Sigmoid colon (tissue), 7 donors: ENCODE measurements around the gene BCL2L13. TPM values are rescaled to one million over a fixed set of nuclear protein-coding genes. Genes with fewer than 3 reads are reported as not detected.
A peak's percentile ranks its signal among the peaks of the same experiment; 100 is the strongest.

ENCODE experiments used
- DNase-seq: peaks from one replicate; pipeline ENCODE4 v3.0.0-alpha.2; 2019
- H3K27ac ChIP-seq, 4 donors: fragments of 200-600 bp; sonication (generic); one replicate each; pipeline ENCODE4 v1.5.1; 2016 to 2019; ENCODE audit warnings: mild to moderate bottlenecking in 1 of 4
- H3K27me3 ChIP-seq, 3 donors: fragments of 200-600 bp; sonication (generic); one replicate each; pipeline ENCODE4 v1.5.1; 2019; ENCODE audit warnings: mild to moderate bottlenecking in 1 of 3
- H3K36me3 ChIP-seq, 4 donors: fragments of 200-600 bp; sonication (generic); one replicate each; pipeline ENCODE4 v1.5.1; 2016 to 2019
- H3K4me1 ChIP-seq, 4 donors: fragments of 200-600 bp; sonication (generic); one replicate each; pipeline ENCODE4 v1.5.1; 2017 to 2019
- H3K4me3 ChIP-seq, 4 donors: fragments of 200-600 bp; sonication (generic); one replicate each; pipeline ENCODE4 v1.5.1; 2017 to 2019; ENCODE audit warnings: mild to moderate bottlenecking in 2 of 4, moderate library complexity in 1 of 4
- H3K9me3 ChIP-seq, 4 donors: fragments of 200-600 bp in 3 of 4; sonication (generic) in 3 of 4; one replicate each; pipeline versions ENCODE4 v1.5.1 to v1.6.1; 2013 to 2019
- CTCF ChIP-seq, 4 experiments: fragments of 450-650 bp in 3 of 4; fragments of 200-600 bp in 1 of 4; IDR thresholded peaks; one replicate each; pipeline ENCODE4 v1.5.1; 2016 to 2019; ENCODE audit warnings: antibody characterized with exemption in 4 of 4, mild to moderate bottlenecking in 3 of 4, moderate library complexity in 2 of 4
- EP300 ChIP-seq, 4 donors: sonication (generic); formaldehyde crosslinking; IDR thresholded peaks; one replicate each; pipeline ENCODE4 v1.6.1; 2017; ENCODE audit warnings: antibody characterized with exemption in 4 of 4
- POLR2A ChIP-seq, 2 donors: fragments of 450-650 bp; IDR thresholded peaks; one replicate each; pipeline ENCODE4 v1.6.1; 2016; ENCODE audit warnings: antibody characterized with exemption in 2 of 2, mild to moderate bottlenecking in 2 of 2, moderate library complexity in 2 of 2
- POLR2AphosphoS5 ChIP-seq, 4 donors: sonication (generic); formaldehyde crosslinking; IDR thresholded peaks; one replicate each; pipeline ENCODE4 v1.6.1; 2017; ENCODE audit warnings: antibody characterized with exemption in 4 of 4
- WGBS, 2 donors: extraction: QIAGEN DNeasy Blood & Tissue Kit; methylation state at CpG; one replicate each; pipeline ENCODE4 v1.1.7; 2013; 5-methylcytosine and 5-hydroxymethylcytosine counted together
- intact Hi-C: fragments of 100-400 bp; cut with DNase I; formaldehyde crosslinking; loops from one replicate; pipeline ENCODE4 v1.15.1; 2023
- polyA plus RNA-seq, 3 donors: library from polyadenylated mRNA; stranded (reverse); fragments of 200-250 nt; gene quantifications; one replicate each; pipeline ENCODE4 v1.2.3, GENCODE V29; 2013
- total RNA-seq, 4 donors: library from RNA; depleted of rRNA; stranded (reverse); fragments of >200 nt; gene quantifications; one replicate each; pipeline ENCODE4 v1.1.0, GENCODE V29; 2016
- donor health status: healthy with polysubstance abuse.
- donor health status: Bipolar disorder and iron deficiency.
- donor health status: healthy.

The BCL2L13 gene
- total and polyA plus RNA-seq, 7 donors: 29.4 to 68.1 (median 59.2) TPM

- Histone ChIP-seq H3K27ac (no peak overlapping the region), H3K4me1 (peaks cover 0 to 6% (median 4%) of the 10 kb centered on the region in 4 donors), H3K9me3 (no peaks in the 10 kb centered on the region), H3K4me3 (no peak overlapping the region), H3K36me3 (no peaks in the 10 kb centered on the region), H3K27me3 (no peaks in the 10 kb centered on the region)
- intact Hi-C loops: loop anchor here (10.0 kb wide), 1 partner anchor 328 kb away; the partner anchor contains the start of gene PEX26
- TF ChIP-seq POLR2AphosphoS5 (IDR thresholded peaks at IDR 0.05) (no peak), EP300 (IDR thresholded peaks at IDR 0.05) (no peak), CTCF (IDR thresholded peaks at IDR 0.05) (no peak), POLR2A (IDR thresholded peaks at IDR 0.05) (no peak)
- DNase-seq: no peak
- 95 to 96% methylated on average over 10 of the region's 10 CpGs for WGBS, 2 donors
Measured at GRCh38 chr22:17746916-17747315, 108.4 kb downstream of the BCL2L13 start.

- WGBS, 2 donors: 88 to 94% methylated on average over 40 of the region's 40 CpGs
- H3K9me3 ChIP-seq: no peaks in the 10 kb centered on the region
- intact Hi-C loops: loop anchor here (10.0 kb wide), 1 partner anchor 326 kb away; the partner anchor contains the start of gene PEX26
- TF ChIP-seq CTCF (IDR thresholded peaks at IDR 0.05) (no peak), POLR2A (IDR thresholded peaks at IDR 0.05) (no peak), EP300 (IDR thresholded peaks at IDR 0.05) (no peak), POLR2AphosphoS5 (IDR thresholded peaks at IDR 0.05) (no peak)
- H3K27ac ChIP-seq: no peak overlapping the region
- H3K4me3 ChIP-seq: peak overlapping the region in 2 of 4 donors; percentile 24 to 25
- no peaks in the 10 kb centered on the region for H3K27me3 ChIP-seq
- H3K36me3 ChIP-seq: no peaks in the 10 kb centered on the region
- no peak for DNase-seq
- H3K4me1 ChIP-seq: no peaks in the 10 kb centered on the region
Measured at GRCh38 chr22:17748555-17749353, 110.2 kb downstream of the BCL2L13 start.

DNA sequence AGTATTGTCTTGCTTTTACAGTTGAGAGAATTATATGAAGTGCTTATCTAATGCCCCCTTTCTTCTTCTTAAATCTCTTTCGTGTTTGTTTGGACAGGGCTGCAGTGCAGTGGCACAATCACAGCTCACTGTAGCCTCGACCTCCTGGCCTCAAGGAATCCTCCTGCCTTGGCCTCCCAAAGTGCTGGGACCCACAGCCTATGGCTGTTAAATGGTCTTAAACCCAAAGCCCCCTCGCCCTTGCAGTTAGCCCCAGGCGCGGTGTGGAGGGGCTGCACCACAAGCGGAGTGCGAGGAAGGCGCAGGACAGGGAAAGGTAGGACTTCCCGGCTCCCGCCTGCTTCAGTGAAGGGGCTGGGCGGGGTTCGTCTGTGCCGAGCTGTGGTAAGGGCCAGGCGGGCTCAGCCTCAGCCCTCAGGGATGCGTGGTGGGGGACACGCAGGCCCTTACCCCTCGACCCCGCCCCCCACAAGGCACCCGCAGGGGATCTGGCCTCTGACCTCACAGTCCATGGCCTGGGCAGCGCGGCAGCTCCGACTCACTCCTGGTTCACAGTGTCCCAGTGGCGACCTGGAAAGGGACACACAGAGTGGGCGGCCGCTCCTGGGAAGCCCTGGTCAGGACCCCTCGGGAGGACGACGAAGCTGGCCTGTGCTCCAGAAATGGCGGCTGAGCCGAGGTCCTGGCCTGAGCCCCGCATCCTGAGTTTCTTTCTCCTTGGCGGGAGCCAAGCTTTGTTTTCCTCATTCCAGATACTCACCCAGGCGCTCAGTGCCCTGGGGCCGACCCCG lies 111.2 kb downstream of the BCL2L13 start:
- H3K9me3 ChIP-seq: no peaks in the 10 kb centered on the region
- intact Hi-C loops: loop anchor here (10.0 kb wide), 1 partner anchor 325 kb away; the partner anchor contains the start of gene PEX26
- TF ChIP-seq POLR2A (IDR thresholded peaks at IDR 0.05) (no peak), EP300 (IDR thresholded peaks at IDR 0.05) (no peak), POLR2AphosphoS5 (IDR thresholded peaks at IDR 0.05) (no peak), CTCF (IDR thresholded peaks at IDR 0.05) (no peak)
- no peak for DNase-seq
- no peak overlapping the region for H3K4me3 ChIP-seq
- H3K27ac ChIP-seq: no peak overlapping the region
- no peaks in the 10 kb centered on the region for H3K27me3 ChIP-seq
- no peaks in the 10 kb centered on the region for H3K36me3 ChIP-seq
- 92 to 94% methylated on average over 35 of the region's 35 CpGs for WGBS, 2 donors
- no peaks in the 10 kb centered on the region for H3K4me1 ChIP-seq

GRCh38 chr22:17751596-17751995 lies 113.0 kb downstream of the BCL2L13 start:
- no peak for TF ChIP-seq POLR2AphosphoS5 (IDR thresholded peaks at IDR 0.05)
- TF ChIP-seq EP300 (IDR thresholded peaks at IDR 0.05): no peak
- TF ChIP-seq POLR2A (IDR thresholded peaks at IDR 0.05): no peak
- no peak for TF ChIP-seq CTCF (IDR thresholded peaks at IDR 0.05)
- intact Hi-C loops: no loop called here
- no peak overlapping the region for H3K27ac ChIP-seq
- H3K4me3 ChIP-seq: no peak overlapping the region
- H3K9me3 ChIP-seq: no peaks in the 10 kb centered on the region
- no peaks in the 10 kb centered on the region for H3K4me1 ChIP-seq
- no peaks in the 10 kb centered on the region for H3K36me3 ChIP-seq
- WGBS, 2 donors: 79 to 80% methylated on average over 6 of the region's 6 CpGs
- no peaks in the 10 kb centered on the region for H3K27me3 ChIP-seq
- no peak for DNase-seq
